K562 (cell line): ENCODE results near the gene NRG3. TPM values are rescaled to one million over a fixed set of nuclear protein-coding genes. Genes with fewer than 3 reads are reported as not detected.

Experiments
- ATAC-seq: fragments of 200-7000 bp; cut with Tn5 transposase; 3 replicates; pipeline ENCODE4 v1.9.1; 2020; ENCODE audit warnings: moderate library complexity
- BruUV-seq: library from RNA; stranded (reverse); fragments of 400-500 nt; replicated peaks from 2 replicates; lab custom pipeline; 2021; lab: Mats Ljungman, UMichigan
- CTCF ChIA-PET: fragments of 300-600 bp; formaldehyde crosslinking; extraction: SDS; loops from one replicate; lab custom pipeline; 2021; ENCODE audit warnings: low intra/inter-chr PET ratio; lab: Yijun Ruan, JAX
- POLR2A ChIA-PET: fragments of 300-600, 350-650 bp; sonication (Branson Sonifier 250); formaldehyde crosslinking; extraction: SDS; loops from one replicate; lab custom pipeline; 2021; ENCODE audit warnings: antibody characterized with exemption, inconsistent platforms; lab: Yijun Ruan, JAX
- DNase-seq, 4 experiments: peaks; one replicate each; pipeline versions ENCODE4 v3.0.0 to v3.0.0-alpha.2; 2011 to 2018; ENCODE audit warnings: low spot score in 3 of 4, mixed read lengths in 3 of 4; ENCODE audit errors: extremely low read depth in 1 of 4
- FAIRE-seq: peaks from 2 replicates; lab custom pipeline; 2011; peaks lifted over from hg19 to GRCh38; lab: Jason Lieb, UNC
- H2AFZ ChIP-seq: 2 replicates; pipeline ENCODE4 v1.6.0; 2011; ENCODE audit warnings: low read depth, low read length, control low read depth, inconsistent platforms
- H3K27ac ChIP-seq: fragments of 200-600 bp; 3 replicates; pipeline ENCODE4 v1.8.0; 2011; ENCODE audit warnings: low read depth, mild to moderate bottlenecking, control low read depth, inconsistent platforms, low read length, moderate library complexity, mixed read lengths; ENCODE audit errors: extremely low read depth
- H3K27me3 ChIP-seq, 2 experiments: fragments of 300-600 bp in 1 of 2; 2 replicates in 1 of 2; 3 replicates in 1 of 2; pipeline versions ENCODE4 v1.6.0 to v1.8.0; 2011; ENCODE audit warnings: inconsistent platforms in 2 of 2, low read length in 2 of 2, mild to moderate bottlenecking in 1 of 2, mixed read lengths in 1 of 2, moderate library complexity in 1 of 2; ENCODE audit not compliant: control insufficient read depth in 2 of 2, insufficient read depth in 2 of 2
- H3K36me3 ChIP-seq: fragments of 300-600 bp; 3 replicates; pipeline ENCODE4 v1.8.0; 2011; ENCODE audit warnings: mild to moderate bottlenecking, low read length, inconsistent platforms; ENCODE audit not compliant: control insufficient read depth, insufficient read depth
- H3K4me1 ChIP-seq, 2 experiments: fragments of 200-600 bp in 1 of 2; replicated peaks in 1 of 2; 2 replicates in 1 of 2; 3 replicates in 1 of 2; pipeline versions ENCODE4 v1.5.1 to v1.8.0; 2011; ENCODE audit warnings: inconsistent platforms in 2 of 2, low read length in 2 of 2, mild to moderate bottlenecking in 1 of 2, mixed read lengths in 1 of 2, moderate library complexity in 1 of 2; ENCODE audit not compliant: control insufficient read depth in 2 of 2, insufficient read depth in 2 of 2
- H3K4me2 ChIP-seq: 2 replicates; pipeline ENCODE4 v1.6.1; 2011; ENCODE audit warnings: low read length, control low read depth, inconsistent platforms, mixed read lengths; ENCODE audit not compliant: insufficient read depth
- H3K4me3 ChIP-seq: fragments of 200-600 bp; sonication (generic), shearing (Covaris generic); 2 replicates; pipeline ENCODE4 v1.5.1; 2016; ENCODE audit warnings: control low read depth, inconsistent platforms
- H3K79me2 ChIP-seq: fragments of 200-600 bp; 3 replicates; pipeline ENCODE4 v1.8.0; 2011; ENCODE audit warnings: low read length, inconsistent platforms; ENCODE audit not compliant: control insufficient read depth, insufficient read depth
- H3K9ac ChIP-seq, 2 experiments: 2 replicates each; pipeline versions ENCODE4 v1.6.0 to v1.6.1; 2011; ENCODE audit warnings: low read depth in 2 of 2, low read length in 2 of 2, control low read depth in 1 of 2, inconsistent platforms in 1 of 2, mild to moderate bottlenecking in 1 of 2, mixed read lengths in 1 of 2; ENCODE audit not compliant: insufficient read depth in 1 of 2
- H3K9me1 ChIP-seq: one replicate; pipeline ENCODE4 v1.6.0; 2011; ENCODE audit warnings: inconsistent platforms, mild to moderate bottlenecking, low read length, moderate library complexity; ENCODE audit not compliant: control insufficient read depth, insufficient read depth
- H3K9me3 ChIP-seq: replicated peaks from 2 replicates; pipeline ENCODE4 v1.5.1; 2011; ENCODE audit warnings: low read depth, low read length, inconsistent platforms; ENCODE audit not compliant: control insufficient read depth, insufficient read depth
- H4K20me1 ChIP-seq: replicated peaks from 2 replicates; pipeline ENCODE4 v1.6.1; 2011; ENCODE audit warnings: low read length, inconsistent platforms, mixed read lengths; ENCODE audit not compliant: control insufficient read depth, insufficient read depth
- MLLT1 ChIP-seq, 2 experiments: fragments of 450-650 bp; IDR thresholded peaks; 2 replicates each; pipeline ENCODE4 v1.6.1; 2016
- NR2F6 ChIP-seq: fragments of 450-650 bp; formaldehyde crosslinking; IDR thresholded peaks from 2 replicates; pipeline ENCODE4 v1.4.0; 2020; ENCODE audit warnings: mild to moderate bottlenecking
- TCF7 ChIP-seq: sonication (generic); IDR thresholded peaks from 2 replicates; pipeline ENCODE4 v1.6.1; 2016; ENCODE audit warnings: antibody characterized with exemption, borderline replicate concordance
- TCFL5 ChIP-seq: fragments of 250-450 bp; sonication (Bioruptor Pico); conservative IDR thresholded peaks from 2 replicates; pipeline ENCODE4 v1.6.1; 2021; ENCODE audit warnings: mild to moderate bottlenecking, moderate library complexity, matching md5 sums
- ZNF512 ChIP-seq: IDR thresholded peaks from 2 replicates; pipeline ENCODE4 v1.6.1; 2016; ENCODE audit warnings: missing genetic modification characterization, missing compliant biosample characterization
- whole genome bisulfite sequencing: fragments of 100-300 bp; shearing (Covaris generic); methylation state at CpG from one replicate; pipeline ENCODE4 v1.1.6; 2016; ENCODE audit warnings: low coverage, mixed read lengths; ENCODE audit not compliant: insufficient coverage; ENCODE audit errors: missing lambda C conversion rate; 5-methylcytosine and 5-hydroxymethylcytosine counted together
- in situ Hi-C: fragments of 300-500 bp; cut with MboI; formaldehyde crosslinking; loops from 4 replicates; pipeline ENCODE4 v1.15.0; 2018; ENCODE audit warnings: inconsistent platforms, mixed read lengths
- intact Hi-C: fragments of 100-400 bp; cut with micrococcal nuclease; formaldehyde crosslinking; loops from 2 replicates; pipeline ENCODE4 v1.14.2; 2022
- polyA plus RNA-seq, 8 experiments: library from polyadenylated mRNA; depleted of rRNA in 4 of 8; stranded (reverse) in 5 of 8; unstranded in 3 of 8; fragments of >200 nt; fragmentation: Nextera tagmentation in 2 of 8; fragmentation: Illumina TruSeq in 1 of 8; extraction: Ambion mirVana in 2 of 8; extraction: Trizol in 1 of 8; gene quantifications; 2 replicates each; pipeline versions ENCODE4 v1.2.1 to v1.2.3, GENCODE V29; 2011 to 2014; ENCODE audit warnings: inconsistent platforms in 1 of 8, missing spikeins in 1 of 8
- total RNA-seq, 7 experiments: library from RNA; depleted of rRNA in 6 of 7; stranded (reverse); fragments of >200 nt in 6 of 7; fragmentation: Illumina TruSeq in 2 of 7; extraction: Trizol in 2 of 7; gene quantifications; 2 replicates each; pipeline versions ENCODE4 v1.2.1 to v1.2.3, GENCODE V29; 2011 to 2021; ENCODE audit warnings: low replicate concordance in 1 of 7

Gene NRG3
- total and polyA plus RNA-seq, 9 of the 15 experiments (the other 6 are each of a cell fraction or from before 2014, with no cell fraction given), result not detected

GRCh38 chr10:81909453-81909852 is 34.5 kb downstream of the NRG3 start:
- WGBS, result 3% methylated on average over 2 of the region's 2 CpGs
- Histone ChIP-seq H3K4me3 (no peak overlapping the region), H3K27ac (no peak overlapping the region), H3K27me3 (no peaks in the 10 kb centered on the region)
- DNase-seq, result no peak
- CTCF ChIA-PET, result no interaction called here
- no peak for TF ChIP-seq MLLT1 (IDR thresholded peaks at IDR 0.05)
- TF ChIP-seq ZNF512 (tag), result no peak
- no peak for TF ChIP-seq TCF7
- no peak for TF ChIP-seq NR2F6
- TF ChIP-seq TCFL5 (CRISPR knock-in tag), result no peak
- TF ChIP-seq, all 486 proteins: peak for 0
- Histone ChIP-seq H4K20me1 (no peaks in the 10 kb centered on the region), H3K9me3 (no peaks in the 10 kb centered on the region; the same call in 1 of the 2 replicates), H3K9me1 (no peaks in the 10 kb centered on the region), H3K4me2 (no peak overlapping the region), H3K4me1 (no peaks in the 10 kb centered on the region), H3K36me3 (no peaks in the 10 kb centered on the region), H3K79me2 (no peaks in the 10 kb centered on the region), H3K9ac (no peak overlapping the region), H2AFZ (no peak overlapping the region)
- FAIRE-seq (no peak), ATAC-seq (no peak)
- no TSS peak for BruUV-seq
- in situ Hi-C loops (no loop called here), intact Hi-C loops (no loop called here)
- POLR2A ChIA-PET, result no interaction called here
